H9 (cell line): ENCODE data around the gene NECAB3. TPM values are rescaled to one million over a fixed set of nuclear protein-coding genes. Genes with fewer than 3 reads are reported as not detected.

Experiments used
- DNase-seq: peaks from one replicate; pipeline ENCODE4 v3.0.0-alpha.2; 2017
- H2AFZ ChIP-seq: one replicate; pipeline ENCODE4 v1.6.1; 2013; ENCODE audit warnings: mild to moderate bottlenecking, low read length, control low read depth, moderate library complexity
- H2AK5ac ChIP-seq: 2 replicates; pipeline ENCODE4 v1.6.1; 2013; ENCODE audit warnings: low read length, control low read depth, mixed read lengths; ENCODE audit not compliant: insufficient read length
- H2BK120ac ChIP-seq: one replicate; pipeline ENCODE4 v1.6.1; 2013; ENCODE audit warnings: low read depth, mild to moderate bottlenecking, low read length, control low read depth, inconsistent platforms; ENCODE audit not compliant: poor library complexity, severe bottlenecking
- H2BK12ac ChIP-seq: 2 replicates; pipeline ENCODE4 v1.6.1; 2013; ENCODE audit warnings: low read length, control low read depth, mixed read lengths, low read depth; ENCODE audit not compliant: insufficient read length
- H2BK15ac ChIP-seq: 2 replicates; pipeline ENCODE4 v1.6.1; 2013; ENCODE audit warnings: low read depth, low read length, control low read depth
- H2BK20ac ChIP-seq: one replicate; pipeline ENCODE4 v1.6.1; 2013; ENCODE audit warnings: low read depth, mild to moderate bottlenecking, low read length, control low read depth, inconsistent platforms; ENCODE audit not compliant: poor library complexity, severe bottlenecking
- H2BK5ac ChIP-seq: 2 replicates; pipeline ENCODE4 v1.6.1; 2013; ENCODE audit warnings: low read length, control low read depth, mixed read lengths; ENCODE audit not compliant: insufficient read length
- H3K14ac ChIP-seq: 2 replicates; pipeline ENCODE4 v1.6.1; 2013; ENCODE audit warnings: low read length, control low read depth; ENCODE audit not compliant: insufficient read depth
- H3K18ac ChIP-seq: 2 replicates; pipeline ENCODE4 v1.6.1; 2013; ENCODE audit warnings: low read depth, mild to moderate bottlenecking, mixed read lengths, low read length, control low read depth; ENCODE audit not compliant: insufficient read length
- H3K23ac ChIP-seq: 2 replicates; pipeline ENCODE4 v1.6.1; 2013; ENCODE audit warnings: low read length, control low read depth, mixed read lengths, low read depth; ENCODE audit not compliant: insufficient read length
- H3K23me2 ChIP-seq: 2 replicates; pipeline ENCODE4 v1.6.1; 2013; ENCODE audit warnings: low read depth, mild to moderate bottlenecking, mixed read lengths, low read length, control low read depth; ENCODE audit not compliant: insufficient read length, poor library complexity, severe bottlenecking
- H3K27ac ChIP-seq: 2 replicates; pipeline ENCODE4 v1.5.1; 2013; ENCODE audit warnings: low read length, control low read depth, mixed read lengths, low read depth; ENCODE audit not compliant: insufficient read length
- H3K27me3 ChIP-seq: 2 replicates; pipeline ENCODE4 v1.6.1; 2013; ENCODE audit warnings: low read length, control low read depth, inconsistent platforms; ENCODE audit not compliant: insufficient read depth
- H3K4ac ChIP-seq: 2 replicates; pipeline ENCODE4 v1.6.1; 2013; ENCODE audit warnings: low read depth, mild to moderate bottlenecking, control low read depth, inconsistent platforms, low read length, moderate library complexity
- H3K4me1 ChIP-seq: 2 replicates; pipeline ENCODE4 v1.6.1; 2013; ENCODE audit warnings: low read length, control low read depth, inconsistent platforms; ENCODE audit not compliant: insufficient read depth
- H3K4me2 ChIP-seq: 2 replicates; pipeline ENCODE4 v1.6.1; 2013; ENCODE audit warnings: low read length, control low read depth, mixed read lengths; ENCODE audit not compliant: insufficient read length, insufficient read depth
- H3K56ac ChIP-seq: 2 replicates; pipeline ENCODE4 v1.6.1; 2013; ENCODE audit warnings: low read depth, mild to moderate bottlenecking, mixed read lengths, low read length, control low read depth; ENCODE audit not compliant: insufficient read length
- H3K79me1 ChIP-seq: 2 replicates; pipeline ENCODE4 v1.6.1; 2013; ENCODE audit warnings: low read depth, mild to moderate bottlenecking, moderate library complexity, low read length, control low read depth, inconsistent platforms; ENCODE audit not compliant: insufficient read depth, poor library complexity, severe bottlenecking
- H3K79me2 ChIP-seq: 2 replicates; pipeline ENCODE4 v1.6.1; 2013; ENCODE audit warnings: low read length, control low read depth, inconsistent platforms; ENCODE audit not compliant: insufficient read depth
- H3K9ac ChIP-seq: 2 replicates; pipeline ENCODE4 v1.6.1; 2013; ENCODE audit warnings: low read length, control low read depth, mixed read lengths; ENCODE audit not compliant: insufficient read length; ENCODE audit errors: extremely low read depth
- H3K9me3 ChIP-seq: one replicate; pipeline ENCODE4 v1.6.1; 2013; ENCODE audit warnings: low read depth, low read length, inconsistent platforms; ENCODE audit not compliant: control insufficient read depth
- H3T11ph ChIP-seq: one replicate; pipeline ENCODE4 v1.6.1; 2013; ENCODE audit warnings: mild to moderate bottlenecking, low read length, control low read depth, inconsistent platforms
- H4K20me1 ChIP-seq: one replicate; pipeline ENCODE4 v1.6.1; 2013; ENCODE audit not compliant: control insufficient read depth, insufficient read length, insufficient read depth
- H4K5ac ChIP-seq: 2 replicates; pipeline ENCODE4 v1.6.1; 2013; ENCODE audit warnings: low read depth, mild to moderate bottlenecking, mixed read lengths, low read length, control low read depth; ENCODE audit not compliant: insufficient read length
- H4K8ac ChIP-seq: replicated peaks from 2 replicates; pipeline ENCODE4 v1.6.1; 2013; ENCODE audit warnings: low read length, control low read depth, mixed read lengths, low read depth; ENCODE audit not compliant: insufficient read length
- H4K91ac ChIP-seq: 2 replicates; pipeline ENCODE4 v1.6.1; 2013; ENCODE audit warnings: low read depth, mild to moderate bottlenecking, moderate library complexity, mixed read lengths, low read length, control low read depth; ENCODE audit not compliant: insufficient read length
- H3K27ac Mint-ChIP-seq, 3 experiments: 2 replicates in 2 of 3; 3 replicates in 1 of 3; pipeline ENCODE4 v1.8.0; 2020 to 2021; ENCODE audit warnings: mixed read lengths in 3 of 3, mild to moderate bottlenecking in 1 of 3, moderate library complexity in 1 of 3
- H3K27me3 Mint-ChIP-seq: 2 replicates; pipeline ENCODE4 v1.8.0; 2021; ENCODE audit warnings: low read depth, mild to moderate bottlenecking, moderate library complexity, mixed read lengths
- H3K36me3 Mint-ChIP-seq, 3 experiments: 2 replicates in 2 of 3; 3 replicates in 1 of 3; pipeline ENCODE4 v1.8.0; 2020 to 2021; ENCODE audit warnings: low read depth in 3 of 3, mixed read lengths in 3 of 3; ENCODE audit not compliant: insufficient read depth in 1 of 3
- H3K4me1 Mint-ChIP-seq, 2 experiments: 2 replicates each; pipeline ENCODE4 v1.8.0; 2020; ENCODE audit warnings: mixed read lengths in 2 of 2
- H3K4me3 Mint-ChIP-seq, 2 experiments: 2 replicates in 1 of 2; 3 replicates in 1 of 2; pipeline ENCODE4 v1.8.0; 2020 to 2021; ENCODE audit warnings: mild to moderate bottlenecking in 2 of 2, mixed read lengths in 2 of 2, moderate library complexity in 1 of 2
- H3K9me3 Mint-ChIP-seq, 2 experiments: 2 replicates in 1 of 2; 3 replicates in 1 of 2; pipeline ENCODE4 v1.8.0; 2020; ENCODE audit warnings: mild to moderate bottlenecking in 2 of 2, mixed read lengths in 2 of 2, moderate library complexity in 1 of 2
- CTCF ChIP-seq: fragments of 200-600 bp; sonication (generic); conservative IDR thresholded peaks from 3 replicates; pipeline ENCODE4 v1.8.0; 2021; ENCODE audit warnings: antibody characterized with exemption, mild to moderate bottlenecking
- WGBS: extraction: QIAGEN DNeasy Blood & Tissue Kit; methylation state at CpG from one replicate; pipeline ENCODE4 v1.1.7; 2013; ENCODE audit warnings: missing lambda C conversion rate, low lambda C conversion rate, mixed read lengths; ENCODE audit not compliant: insufficient read length; ENCODE audit errors: extremely low coverage; 5-methylcytosine and 5-hydroxymethylcytosine counted together
- total RNA-seq: library from RNA; stranded (reverse); gene quantifications from 2 replicates; pipeline ENCODE4 v1.2.1, GENCODE V29; 2021

NECAB3 gene
- total RNA-seq, 1 experiment from 2014 or later = 57.7 TPM

- H3K4me1 Mint-ChIP-seq = peaks cover 13 to 25% of the 10 kb centered on the region in 2 experiments
- Histone ChIP-seq H3K4me1 (no peaks in the 10 kb centered on the region; the same call in 1 of the 2 replicates), H3K14ac (no peak overlapping the region), H3K4me2 (no peak overlapping the region), H2BK120ac (no peak overlapping the region), H3K23me2 (no peaks in the 10 kb centered on the region), H3K4ac (no peak overlapping the region), H2BK15ac (no peak overlapping the region), H3K9me3 (no peaks in the 10 kb centered on the region), H3K27ac (no peak overlapping the region), H3K18ac (no peak overlapping the region), H3T11ph (no peak overlapping the region), H4K5ac (no peak overlapping the region), H3K23ac (no peak overlapping the region), H3K79me2 (no peaks in the 10 kb centered on the region), H2BK5ac (no peak overlapping the region), H2BK12ac (no peak overlapping the region), H3K9ac (no peak overlapping the region), H3K56ac (no peak overlapping the region), H4K8ac (no peak overlapping the region), H4K91ac (no peak overlapping the region), H3K79me1 (no peaks in the 10 kb centered on the region), H4K20me1 (no peaks in the 10 kb centered on the region), H2AK5ac (no peak overlapping the region), H2AFZ (no peak overlapping the region), H3K27me3 (no peaks in the 10 kb centered on the region), H2BK20ac (no peak overlapping the region)
- TF ChIP-seq CTCF = no peak
- peaks cover 0 to 4% (median 0%) of the 10 kb centered on the region in 3 experiments; a peak in 2 of 7 replicates for H3K36me3 Mint-ChIP-seq
- H3K27ac Mint-ChIP-seq = peak overlapping the region in 1 of 3 experiments; percentile 87; a peak in 1 of 7 replicates
- no peak for DNase-seq
- peaks cover 0 to 2% of the 10 kb centered on the region in 2 experiments; a peak in 2 of 5 replicates for H3K9me3 Mint-ChIP-seq
- no peak overlapping the region for H3K4me3 Mint-ChIP-seq
- H3K27me3 Mint-ChIP-seq = no peaks in the 10 kb centered on the region
- WGBS = no CpG with 5 or more reads among the region's 2 CpGs
Observed at GRCh38 chr20:33709398-33709797, 35.2 kb upstream of the NECAB3 start.
